GM19467 (cell line): Measurements from ENCODE around the gene SPRYD3.
"Not testable (repeated sequence)": the region's sequence is repeated elsewhere in the genome, so short reads cannot be mapped to it uniquely, and the experiment has no call there.

Source experiments
- ATAC-seq: cut with Tn5 transposase; IDR thresholded peaks from one replicate; pipeline ENCODE4 v1.9.1; 2021; ENCODE audit warnings: mild to moderate bottlenecking, moderate library complexity; ENCODE audit not compliant: unreplicated experiment

SPRYD3 gene

DNA sequence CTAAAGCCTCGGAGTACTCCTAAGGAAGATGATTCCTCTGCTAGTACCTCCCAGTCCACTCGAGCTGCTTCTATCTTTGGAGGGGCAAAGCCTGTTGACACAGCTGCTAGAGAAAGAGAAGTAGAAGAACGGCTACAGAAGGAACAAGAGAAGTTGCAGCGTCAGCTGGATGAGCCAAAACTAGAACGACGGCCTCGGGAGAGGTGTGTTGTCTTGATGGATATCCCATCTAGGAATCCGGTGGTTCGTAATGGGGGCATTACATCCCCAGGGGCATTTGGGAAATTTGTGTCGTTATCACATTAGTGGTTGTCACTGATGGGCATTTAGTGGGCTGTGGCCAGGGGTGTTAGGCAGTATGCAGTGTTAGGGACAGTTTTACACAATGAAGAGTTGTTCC is 45.4 kb downstream of the SPRYD3 start:
- not testable (repeated sequence) for ATAC-seq

- no peak for ATAC-seq
These were observed 47.6 kb downstream of the SPRYD3 start for GRCh38 chr12:53031616-53032015.

- ATAC-seq: not testable (repeated sequence)
These were observed 52.2 kb downstream of the SPRYD3 start for GRCh38 chr12:53027014-53027413.

- ATAC-seq: no peak
These were observed 53.9 kb downstream of the SPRYD3 start for GRCh38 chr12:53025250-53025649.

GRCh38 chr12:53014709-53015108 is 64.5 kb downstream of the SPRYD3 start:
- no peak for ATAC-seq
